ENCODE measurements around the gene C2CD3. TPM values are rescaled to one million over a fixed set of nuclear protein-coding genes. Genes with fewer than 3 reads are reported as not detected.

The C2CD3 gene
- total RNA-seq, 1 experiment from 2014 or later = 18.7 TPM

GRCh38 chr11:74091549-74091948 is 79.3 kb downstream of the C2CD3 start (continued):
- TF ChIP-seq AR (CRISPR knock-in tag; IDR thresholded peaks at IDR 0.05) (no peak), NFYB (CRISPR knock-in tag; conservative IDR thresholded peaks at IDR 0.05; ENCODE audit: low read depth) (no peak), ZNF263 (CRISPR knock-in tag; IDR thresholded peaks at IDR 0.05; ENCODE audit: low read depth) (no peak), ZNF532 (CRISPR knock-in tag; IDR thresholded peaks at IDR 0.05; ENCODE audit: borderline replicate concordance) (no peak), ETV6 (CRISPR knock-in tag; IDR thresholded peaks at IDR 0.05) (no peak), ZNF317 (CRISPR knock-in tag; IDR thresholded peaks at IDR 0.05; ENCODE audit: borderline replicate concordance, low read depth) (no peak)

- DNase-seq (ENCODE audit: low spot score) = no peak
- no peak overlapping the region for H3K4me3 Mint-ChIP-seq
- H3K9me3 Mint-ChIP-seq = no peaks in the 10 kb centered on the region
- H3K27ac Mint-ChIP-seq = no peak overlapping the region
- TF ChIP-seq PREB (CRISPR knock-in tag; IDR thresholded peaks at IDR 0.05; ENCODE audit: borderline replicate concordance) (no peak), CDX4 (CRISPR knock-in tag; IDR thresholded peaks at IDR 0.05; ENCODE audit: borderline replicate concordance) (no peak), CTCF (IDR thresholded peaks at IDR 0.05) (no peak), ESRRA (CRISPR knock-in tag; IDR thresholded peaks at IDR 0.05; ENCODE audit: borderline replicate concordance) (no peak), TEAD1 (CRISPR knock-in tag; IDR thresholded peaks at IDR 0.05) (no peak)
- H3K27me3 Mint-ChIP-seq (ENCODE audit: low read depth) = no peaks in the 10 kb centered on the region
- POLR2A ChIA-PET = no interaction called here
- H3K36me3 Mint-ChIP-seq = peaks cover 4% of the 10 kb centered on the region; the same call in 1 of the 2 replicates
- CTCF ChIA-PET = no interaction called here
- no peak for ATAC-seq
- H3K4me1 Mint-ChIP-seq = no peaks in the 10 kb centered on the region
These were observed 80.1 kb downstream of the C2CD3 start for GRCh38 chr11:74090701-74091100.

- H3K27me3 Mint-ChIP-seq (ENCODE audit: low read depth) = no peaks in the 10 kb centered on the region
- peaks cover 24% of the 10 kb centered on the region for H3K36me3 Mint-ChIP-seq
- ATAC-seq = no peak
- TF ChIP-seq ZBTB43 (CRISPR knock-in tag; IDR thresholded peaks at IDR 0.05) = no peak
- TF ChIP-seq NFE2L1 (CRISPR knock-in tag; IDR thresholded peaks at IDR 0.05) = no peak
- TF ChIP-seq GTF2I (CRISPR knock-in tag; conservative IDR thresholded peaks at IDR 0.05) = no peak
- TF ChIP-seq ZSCAN18 (CRISPR knock-in tag; IDR thresholded peaks at IDR 0.05) = no peak
- no peak for TF ChIP-seq ZNF512 (CRISPR knock-in tag; IDR thresholded peaks at IDR 0.05; ENCODE audit: borderline replicate concordance)
- no peak for TF ChIP-seq GABPB1 (CRISPR knock-in tag; IDR thresholded peaks at IDR 0.05)
These were observed 84.4 kb downstream of the C2CD3 start for GRCh38 chr11:74086242-74086884.

More at GRCh38 chr11:74086242-74086884, 84.4 kb downstream of the C2CD3 start:
- POLR2A ChIA-PET = no interaction called here
- DNase-seq (ENCODE audit: low spot score) = no peak
- no peak overlapping the region for H3K27ac Mint-ChIP-seq
- H3K9me3 Mint-ChIP-seq = peaks cover 11% of the 10 kb centered on the region
- no peaks in the 10 kb centered on the region for H3K4me1 Mint-ChIP-seq
- CTCF ChIA-PET = interaction anchor here (1.1 kb wide), 1 partner anchor 123 kb away, joined by 3 read pairs; no protein-coding TSS in a partner anchor
- H3K4me3 Mint-ChIP-seq = no peak overlapping the region

Data from WTC11 (cell line).